Activated naive CD4-positive, alpha-beta T cell treated with anti-CD3 and anti-CD28 coated beads, Interleukin-2, amount 50 U/mL, for 16 hours (primary cell): Measurements from ENCODE around the gene PCA3.

Experiments
- DNase-seq: peaks from one replicate; pipeline ENCODE4 v3.0.0-alpha.2; 2020

PCA3 gene

DNA sequence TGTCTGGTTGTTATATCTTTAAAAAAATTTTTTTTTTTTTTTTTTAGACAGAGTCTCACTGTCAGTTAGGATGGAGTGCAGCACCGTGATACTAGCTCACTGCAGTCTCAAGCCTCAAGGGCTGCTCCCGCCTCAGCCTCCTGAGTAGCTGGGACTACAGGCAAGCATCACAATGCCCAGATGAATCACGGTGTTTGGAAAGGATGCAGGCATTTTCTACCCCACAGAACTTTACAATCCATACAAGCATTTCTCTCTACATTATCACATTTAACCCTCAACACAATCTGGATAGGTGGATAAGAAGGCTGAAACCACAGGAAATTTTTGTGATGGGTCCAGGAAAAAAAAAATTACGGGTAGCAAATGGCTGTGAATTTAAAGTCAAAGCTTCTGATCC, 5.8 kb upstream of the PCA3 start:
- DNase-seq, result no peak

DNA sequence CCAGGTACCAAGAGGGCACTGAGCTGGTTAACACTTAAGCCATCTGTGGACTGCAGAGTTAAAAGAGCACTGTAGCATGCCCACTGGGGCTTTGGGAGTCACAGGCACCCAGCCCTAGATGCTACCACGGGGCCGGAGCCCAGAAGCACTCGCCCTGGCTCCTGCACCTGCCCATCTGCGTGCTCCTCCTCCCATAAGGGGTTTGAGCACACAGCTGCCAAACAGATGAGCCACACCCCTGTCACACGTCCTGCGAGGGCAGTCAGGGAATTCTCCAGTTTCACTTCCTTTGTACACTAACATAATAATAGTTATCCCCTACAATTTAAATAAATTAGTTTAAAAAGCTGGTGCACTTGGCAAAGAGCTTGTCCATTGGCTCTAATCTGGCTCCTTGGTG, 4.5 kb upstream of the PCA3 start:
- no peak for DNase-seq

DNA sequence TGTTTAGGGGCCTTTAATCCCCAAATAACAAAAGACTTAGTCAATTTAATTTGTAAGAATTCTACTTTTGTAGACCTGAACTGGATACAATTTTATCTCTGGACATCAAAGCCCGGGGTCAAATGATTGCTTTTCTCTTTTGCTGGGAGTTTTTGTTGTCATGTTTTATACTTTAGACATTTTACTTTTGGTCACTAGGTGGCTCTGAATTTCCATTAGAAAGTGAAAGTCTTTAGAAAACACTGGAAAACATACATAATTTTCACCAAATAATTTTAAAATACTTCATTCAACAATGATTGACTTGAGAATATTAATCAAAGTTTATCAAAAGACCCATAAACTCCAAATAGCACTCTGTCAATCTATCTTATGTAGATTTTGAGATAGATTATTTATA, 2.8 kb upstream of the PCA3 start:
- no peak for DNase-seq

DNA sequence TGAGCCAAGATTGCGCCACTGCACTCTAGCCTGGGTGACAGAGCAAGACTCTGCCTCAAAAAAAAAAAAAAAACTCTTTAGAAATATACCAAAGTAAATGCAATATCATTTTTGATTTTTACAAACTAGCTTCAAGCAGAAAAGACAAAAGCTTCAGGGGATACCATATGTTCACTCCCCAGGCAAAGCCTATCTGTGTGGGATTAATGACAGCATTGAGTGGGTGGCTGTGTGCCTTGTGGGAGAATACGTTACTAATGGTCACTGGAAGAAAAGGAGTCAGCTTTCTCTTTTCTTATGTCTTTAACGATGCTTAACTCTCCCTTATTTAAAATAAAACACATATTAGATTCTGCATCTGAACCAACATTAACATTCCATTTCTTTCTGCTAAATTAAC, 1.9 kb downstream of the PCA3 start:
- DNase-seq, result no peak

DNA sequence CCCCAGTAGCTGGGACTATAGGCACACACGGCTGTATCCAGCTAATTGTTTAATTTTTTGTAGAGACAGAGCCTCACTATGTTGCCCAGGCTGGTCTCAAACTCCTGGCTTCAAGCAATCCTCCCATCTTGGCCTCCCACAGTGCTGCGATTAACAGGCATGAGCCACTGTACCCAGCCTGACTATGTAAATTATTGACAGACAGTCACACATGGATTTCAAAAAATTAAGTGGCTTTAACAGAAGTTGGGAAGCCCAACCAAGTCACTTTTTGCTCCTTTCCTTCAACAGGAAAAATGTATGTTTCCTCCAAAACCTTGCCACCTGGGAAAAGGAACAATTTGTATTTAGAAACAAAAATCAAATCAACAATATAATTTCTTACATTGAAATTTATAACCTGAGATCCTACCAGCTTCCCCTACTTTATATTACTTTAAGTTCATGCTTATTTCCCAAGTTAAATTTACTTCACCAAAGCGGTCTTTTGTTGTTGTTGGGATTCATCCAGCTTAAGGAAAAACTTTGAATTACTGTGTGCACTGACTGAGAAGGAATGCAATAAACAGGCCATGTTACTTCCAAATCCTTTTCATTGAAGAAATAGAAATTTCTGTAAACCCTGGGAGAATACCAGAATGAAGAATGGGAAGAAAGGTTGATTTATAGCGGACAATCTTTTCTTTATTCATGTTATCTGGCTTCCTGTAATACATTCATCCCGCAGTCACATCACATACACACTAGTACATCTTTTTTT, 8.6 kb downstream of the PCA3 start:
- DNase-seq, result no peak

DNA sequence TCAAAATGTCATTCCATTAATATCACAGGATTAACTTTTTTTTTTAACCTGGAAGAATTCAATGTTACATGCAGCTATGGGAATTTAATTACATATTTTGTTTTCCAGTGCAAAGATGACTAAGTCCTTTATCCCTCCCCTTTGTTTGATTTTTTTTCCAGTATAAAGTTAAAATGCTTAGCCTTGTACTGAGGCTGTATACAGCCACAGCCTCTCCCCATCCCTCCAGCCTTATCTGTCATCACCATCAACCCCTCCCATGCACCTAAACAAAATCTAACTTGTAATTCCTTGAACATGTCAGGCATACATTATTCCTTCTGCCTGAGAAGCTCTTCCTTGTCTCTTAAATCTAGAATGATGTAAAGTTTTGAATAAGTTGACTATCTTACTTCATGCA, 20.6 kb downstream of the PCA3 start:
- DNase-seq, result no peak

DNA sequence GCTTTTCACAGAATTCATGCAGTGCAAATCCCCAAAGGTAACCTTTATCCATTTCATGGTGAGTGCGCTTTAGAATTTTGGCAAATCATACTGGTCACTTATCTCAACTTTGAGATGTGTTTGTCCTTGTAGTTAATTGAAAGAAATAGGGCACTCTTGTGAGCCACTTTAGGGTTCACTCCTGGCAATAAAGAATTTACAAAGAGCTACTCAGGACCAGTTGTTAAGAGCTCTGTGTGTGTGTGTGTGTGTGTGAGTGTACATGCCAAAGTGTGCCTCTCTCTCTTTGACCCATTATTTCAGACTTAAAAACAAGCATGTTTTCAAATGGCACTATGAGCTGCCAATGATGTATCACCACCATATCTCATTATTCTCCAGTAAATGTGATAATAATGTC, 21.3 kb downstream of the PCA3 start:
- DNase-seq, result no peak

DNA sequence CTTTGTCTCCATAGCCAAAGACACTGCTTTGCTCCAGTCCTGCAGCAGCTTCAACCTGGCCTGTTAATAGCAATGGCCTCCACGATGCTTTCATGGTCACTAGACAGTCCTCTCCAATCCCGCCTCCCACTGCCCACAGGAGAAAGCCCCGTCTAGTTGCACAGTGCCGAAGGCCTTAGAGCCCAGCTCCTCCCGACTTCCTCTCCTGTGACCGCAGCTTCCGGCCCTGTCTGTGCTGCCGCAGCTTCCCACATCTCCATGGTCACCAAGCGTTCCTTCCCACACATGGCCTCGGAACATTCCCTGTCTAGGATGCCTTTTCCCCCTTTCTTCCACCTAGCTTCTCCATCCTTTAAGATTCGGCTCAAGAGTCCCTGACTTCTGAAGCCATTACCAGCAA, 23.4 kb downstream of the PCA3 start:
- no peak for DNase-seq

DNA sequence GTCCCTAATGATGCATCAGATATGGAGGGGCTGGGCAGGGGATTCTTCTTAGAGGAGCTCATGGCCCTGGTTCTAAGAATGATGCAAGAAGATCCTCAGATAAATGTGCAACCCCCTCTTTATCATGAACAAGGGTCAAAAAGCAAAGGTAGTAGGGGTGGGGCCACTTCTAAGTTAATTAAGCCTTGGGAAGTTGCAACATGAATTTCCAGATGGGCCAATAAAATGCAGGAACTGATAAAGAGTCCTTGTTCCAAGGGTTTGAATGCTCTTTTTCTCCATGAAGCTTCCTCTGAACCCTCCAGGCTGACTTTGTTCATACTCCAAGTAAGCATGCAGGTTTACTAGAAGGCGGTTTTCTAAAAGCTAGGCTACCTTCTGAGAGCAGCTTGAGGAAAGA, 25.6 kb downstream of the PCA3 start:
- DNase-seq, result no peak

DNA sequence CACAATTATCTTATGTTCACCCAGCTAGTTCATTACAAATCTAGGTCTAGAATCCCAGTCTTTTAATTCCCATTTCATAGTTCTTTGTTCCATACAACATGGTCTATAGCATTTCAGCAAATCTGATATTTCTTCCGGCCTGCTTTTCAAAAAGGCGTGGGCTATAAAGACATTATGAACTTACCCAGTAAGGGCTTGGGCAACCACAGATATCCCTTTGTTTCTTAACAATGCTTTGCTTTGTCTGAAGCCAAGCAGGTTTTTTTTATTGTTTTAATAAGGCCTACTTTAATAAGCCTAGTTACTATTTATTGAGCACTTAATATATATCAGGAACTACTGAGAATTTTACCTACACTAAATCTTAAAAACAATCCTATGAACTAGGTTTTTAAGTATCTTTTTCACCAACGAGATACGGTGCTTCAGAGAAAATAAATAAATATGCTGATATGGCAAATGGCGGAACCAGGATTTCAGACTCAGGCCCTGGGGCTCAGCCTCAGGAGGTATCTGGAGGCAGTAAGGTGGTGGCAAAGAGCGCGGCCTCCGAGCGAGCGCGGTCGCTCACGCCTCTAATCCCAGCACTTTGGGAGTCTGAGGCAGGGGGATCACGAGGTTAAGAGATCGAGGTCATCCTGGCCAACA, 29.7 kb downstream of the PCA3 start:
- no peak for DNase-seq

DNA sequence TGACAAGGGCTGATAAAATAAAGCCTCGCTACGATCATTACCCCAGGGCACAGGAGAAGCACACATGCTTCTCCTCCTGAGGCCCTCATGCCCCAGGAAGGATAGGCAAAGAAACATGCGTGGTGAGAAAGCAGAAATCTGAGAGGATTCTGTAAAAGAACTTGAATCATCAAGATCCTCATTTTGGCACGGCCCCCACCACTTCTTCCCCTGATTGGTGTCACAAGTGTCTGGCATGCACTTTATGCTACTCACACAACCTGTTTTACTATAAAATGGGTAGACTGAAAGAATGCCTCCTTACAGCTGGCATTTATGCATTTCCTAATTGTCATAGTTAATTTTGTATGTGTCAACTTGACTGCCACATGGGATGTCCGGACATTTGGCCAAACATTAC, 32.1 kb downstream of the PCA3 start:
- no peak for DNase-seq

DNA sequence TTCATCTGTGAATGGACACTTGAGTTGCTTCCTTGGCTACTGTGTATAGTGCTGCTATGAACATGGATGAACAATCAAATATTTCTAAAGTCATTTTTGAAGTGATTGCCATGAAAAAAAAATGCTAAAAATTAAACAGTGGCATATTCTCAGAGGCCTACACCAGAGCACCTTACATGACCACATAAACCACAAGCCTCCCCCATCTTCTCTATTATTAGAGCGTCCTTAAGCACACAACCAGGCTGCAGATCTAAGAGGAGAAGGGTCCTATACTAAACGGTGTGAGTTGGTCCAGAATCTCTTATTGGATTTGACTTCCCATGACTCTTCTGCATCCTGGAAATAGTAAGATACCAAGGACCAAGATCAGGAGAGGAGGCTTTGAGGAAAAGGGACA, 34.3 kb downstream of the PCA3 start:
- DNase-seq, result no peak

DNA sequence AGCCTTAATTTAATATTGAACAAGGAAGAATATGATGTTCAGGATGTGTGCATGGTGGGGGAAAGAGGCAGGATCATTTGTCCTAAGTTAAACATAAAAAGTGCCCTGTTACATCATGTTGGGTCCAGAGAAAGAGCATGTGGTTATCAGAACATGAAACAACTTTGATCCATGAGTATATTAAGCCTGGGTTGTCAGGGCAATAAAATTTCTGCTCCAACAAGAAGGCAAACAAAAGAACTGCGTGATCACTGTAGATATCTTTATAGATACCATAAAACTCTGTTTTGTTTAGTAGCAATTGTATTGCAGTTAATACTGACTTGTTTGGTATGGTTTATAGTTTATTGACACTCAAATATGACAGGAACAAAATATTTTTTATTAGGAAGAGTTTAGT, 35.2 kb downstream of the PCA3 start:
- DNase-seq, result no peak

DNA sequence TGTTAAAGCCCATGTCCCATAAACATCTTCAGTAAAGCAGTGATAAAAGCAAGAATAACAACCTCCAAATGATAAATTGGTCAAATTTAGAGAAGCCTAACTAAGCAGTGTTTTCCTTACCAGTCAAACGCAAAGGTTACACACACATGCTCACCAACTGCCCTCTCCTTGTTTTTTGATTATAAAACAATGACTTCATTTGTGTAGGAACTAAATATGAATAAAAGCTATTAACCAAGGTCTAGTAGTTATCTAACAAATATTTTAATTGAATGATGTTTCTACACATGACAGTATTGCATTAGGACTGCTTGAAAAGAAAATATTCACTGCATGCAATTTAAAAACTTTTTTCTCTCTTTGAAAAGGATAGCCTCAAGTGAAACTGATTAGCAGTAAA, 36.7 kb downstream of the PCA3 start:
- DNase-seq, result no peak

DNA sequence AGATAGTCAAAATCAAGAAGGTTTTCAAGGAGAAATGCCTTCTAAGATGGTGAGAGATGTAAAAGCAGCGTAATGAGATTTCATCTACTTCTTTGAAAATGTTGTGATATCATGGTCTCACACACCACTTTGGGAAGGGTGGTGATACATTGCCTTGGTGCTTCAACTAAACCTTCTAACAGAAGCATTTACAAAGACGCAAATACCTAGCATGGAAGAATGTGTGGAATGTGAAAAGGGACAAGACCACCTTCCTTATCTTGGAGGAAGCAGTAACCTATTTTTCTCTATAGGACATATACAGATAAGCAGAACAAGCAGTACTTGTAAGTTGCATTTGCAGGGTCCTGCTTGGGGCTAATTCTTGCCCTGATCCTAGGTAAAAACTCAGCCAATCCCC, 38.8 kb downstream of the PCA3 start:
- DNase-seq, result no peak

DNA sequence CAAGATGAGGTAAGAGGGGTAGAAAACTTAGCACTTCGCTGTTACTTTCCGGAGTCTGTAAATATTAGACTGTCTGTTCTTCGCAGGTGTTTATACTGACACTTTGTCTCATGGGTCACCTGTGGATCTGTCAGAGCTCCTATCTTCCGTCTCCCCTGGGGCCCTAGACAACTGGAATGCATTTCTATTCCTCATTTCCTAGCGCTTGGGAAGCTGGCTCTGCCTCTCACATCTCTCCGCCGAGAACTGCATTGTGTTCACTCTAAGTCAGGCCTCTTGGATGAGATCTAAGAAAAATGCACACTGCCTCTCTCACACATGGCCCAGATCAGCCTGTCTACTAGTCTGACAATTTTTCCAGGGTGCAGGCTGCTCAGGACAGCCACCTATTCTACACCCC, 39.5 kb downstream of the PCA3 start:
- no peak for DNase-seq

DNA sequence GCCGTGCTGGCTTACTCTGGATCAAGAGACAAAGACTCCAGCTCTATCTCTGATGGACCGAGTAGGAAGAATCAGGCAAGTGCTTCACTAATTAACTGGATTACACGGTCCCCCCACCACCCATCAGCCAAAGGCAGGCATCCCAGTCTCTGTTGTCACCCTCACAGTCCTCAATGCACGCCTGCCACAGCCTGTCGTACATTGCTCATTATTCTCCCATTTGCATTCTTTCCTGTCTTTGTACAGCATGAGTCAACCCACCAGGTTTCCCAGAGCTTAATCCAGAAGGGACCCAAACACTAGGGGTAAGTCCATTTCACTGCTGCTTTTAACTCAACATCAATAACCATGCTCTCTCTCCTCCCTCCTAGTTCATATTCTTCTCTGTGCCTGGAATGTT, 44.4 kb downstream of the PCA3 start:
- DNase-seq, result no peak

DNA sequence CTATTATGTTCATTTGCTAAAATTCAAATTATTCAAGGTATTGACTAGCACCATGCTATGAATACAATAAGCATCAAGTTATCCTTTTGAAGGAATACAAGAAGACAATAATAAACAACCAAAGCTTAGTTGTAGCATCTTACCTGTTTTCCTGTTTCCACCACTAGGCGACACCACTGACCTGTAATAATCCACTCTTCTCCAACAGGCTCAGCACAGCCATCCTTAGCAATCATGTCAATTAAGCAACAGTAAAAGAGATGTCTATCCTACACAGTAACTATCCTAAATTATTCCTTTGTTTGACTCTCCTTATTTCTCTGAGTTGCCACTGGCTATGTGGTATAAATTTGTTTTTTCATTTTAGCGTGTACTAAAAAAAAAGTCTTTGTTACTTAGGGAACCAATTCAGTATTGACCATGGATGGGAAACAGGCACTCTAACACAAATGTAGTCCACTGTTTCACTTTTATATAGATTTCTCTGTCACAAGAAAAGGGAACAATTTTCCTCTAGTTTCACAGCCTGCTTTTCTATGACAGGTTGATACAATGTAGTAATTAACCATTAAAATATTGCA, 46.2 kb downstream of the PCA3 start:
- no peak for DNase-seq

DNA sequence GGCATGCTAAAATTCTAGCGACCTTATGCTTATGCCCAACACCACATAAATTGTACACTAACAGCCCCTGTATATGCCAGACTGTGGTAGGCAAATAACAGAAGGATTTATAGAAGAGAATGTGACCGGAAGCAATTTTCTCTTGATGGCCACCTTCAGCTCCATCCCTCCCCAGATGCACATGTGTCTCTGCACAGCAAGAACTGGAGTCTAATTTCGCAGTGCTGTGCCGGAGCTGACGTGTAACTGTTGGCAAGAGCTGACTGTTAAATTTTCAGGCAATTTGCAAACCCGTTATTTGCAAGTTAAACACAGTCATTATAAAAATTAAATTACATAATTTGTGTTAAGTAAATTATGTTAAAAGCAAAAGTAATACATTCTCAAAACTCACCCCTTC, 48.4 kb downstream of the PCA3 start:
- no peak for DNase-seq

DNA sequence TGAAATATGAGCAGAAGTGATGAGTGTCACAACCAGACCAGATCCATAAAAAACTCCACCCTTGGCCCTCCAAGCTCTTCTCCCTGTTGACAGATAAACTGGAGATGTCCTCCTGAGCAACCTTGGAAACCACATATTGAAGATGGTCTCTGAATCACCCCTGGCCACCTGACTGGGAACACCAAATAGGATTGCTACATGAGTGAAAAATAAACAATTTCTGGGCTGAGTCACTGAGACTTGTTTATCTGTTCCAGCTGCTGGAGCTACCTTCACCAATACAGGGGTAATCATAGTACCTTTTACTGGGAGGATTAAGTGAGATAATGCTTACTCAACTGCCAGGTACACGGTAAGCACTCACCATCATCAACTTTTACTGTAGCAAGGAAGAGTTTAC, 53.3 kb downstream of the PCA3 start:
- no peak for DNase-seq

DNA sequence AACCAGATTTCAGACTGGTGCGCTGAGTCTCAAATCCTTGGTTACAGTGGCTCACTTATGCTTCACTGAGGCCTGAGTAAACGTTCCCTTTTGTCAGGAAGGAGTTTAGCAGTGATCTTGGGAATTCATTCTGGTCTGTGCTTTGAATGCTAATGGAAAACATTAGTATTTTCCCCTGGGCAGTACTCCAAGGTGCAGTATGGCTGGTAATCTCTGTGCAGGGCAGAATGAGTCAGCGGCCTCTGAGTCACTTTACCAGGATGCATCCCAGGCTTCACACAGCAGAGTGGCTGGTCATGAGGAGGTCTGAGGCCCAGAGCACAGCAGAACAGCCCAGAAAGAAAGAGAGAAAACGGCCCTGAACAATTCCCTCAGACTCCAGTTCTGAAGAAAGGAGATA, 54.0 kb downstream of the PCA3 start:
- DNase-seq, result no peak

DNA sequence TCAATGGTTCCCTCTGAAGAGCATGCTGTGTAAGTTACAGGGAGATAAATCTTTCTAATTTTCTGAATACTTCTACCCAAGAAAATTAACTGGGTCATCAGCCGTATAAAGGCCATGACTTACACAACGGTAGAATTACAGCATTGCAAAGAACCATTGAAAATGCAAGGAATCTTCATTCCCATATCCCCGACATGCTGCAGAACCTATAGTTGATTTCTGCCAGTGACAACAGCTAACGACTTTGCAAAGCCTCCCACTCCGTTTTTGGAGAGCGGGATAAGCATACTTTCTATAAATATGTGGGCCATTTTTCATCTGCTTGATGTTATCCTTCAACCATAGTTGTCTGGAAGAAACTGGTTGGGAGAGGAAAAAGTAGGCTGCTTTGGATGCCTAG, 56.2 kb downstream of the PCA3 start:
- no peak for DNase-seq

DNA sequence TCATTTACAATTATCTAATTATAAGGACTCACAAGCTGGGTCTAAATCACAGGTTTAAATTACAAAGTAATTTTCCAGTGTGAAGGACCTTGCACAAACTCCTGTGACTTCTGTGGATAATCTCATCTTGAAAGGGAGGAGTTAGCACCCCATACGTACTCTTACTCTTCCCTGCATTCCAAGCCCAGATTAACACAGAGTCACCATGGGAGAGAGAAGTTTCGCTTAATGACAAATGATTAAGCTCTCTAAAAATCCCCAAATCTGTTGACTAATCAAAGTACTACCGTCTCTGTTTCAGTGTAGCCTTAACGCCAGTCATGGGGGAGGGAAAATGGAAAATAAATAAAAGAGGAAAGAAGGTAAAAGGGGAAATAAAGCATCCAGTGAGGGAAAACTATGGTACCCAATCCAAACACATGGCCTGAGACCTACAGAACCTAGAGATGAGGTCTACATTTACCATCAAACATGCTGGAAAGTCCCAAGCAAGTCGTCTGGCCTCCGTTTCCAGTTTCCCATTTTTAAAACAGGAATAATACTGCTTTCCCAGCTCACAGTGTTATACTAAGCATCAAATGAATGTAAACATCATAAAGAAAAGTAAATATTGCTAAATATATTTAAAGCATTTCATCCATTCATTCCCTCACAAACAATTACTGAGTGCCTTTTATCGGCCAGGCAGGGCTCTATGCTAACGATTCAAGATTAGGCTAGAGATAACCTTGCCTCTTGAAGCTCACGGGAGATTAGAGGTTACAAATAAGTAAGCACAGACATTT, 63.2 kb downstream of the PCA3 start:
- DNase-seq, result no peak

DNA sequence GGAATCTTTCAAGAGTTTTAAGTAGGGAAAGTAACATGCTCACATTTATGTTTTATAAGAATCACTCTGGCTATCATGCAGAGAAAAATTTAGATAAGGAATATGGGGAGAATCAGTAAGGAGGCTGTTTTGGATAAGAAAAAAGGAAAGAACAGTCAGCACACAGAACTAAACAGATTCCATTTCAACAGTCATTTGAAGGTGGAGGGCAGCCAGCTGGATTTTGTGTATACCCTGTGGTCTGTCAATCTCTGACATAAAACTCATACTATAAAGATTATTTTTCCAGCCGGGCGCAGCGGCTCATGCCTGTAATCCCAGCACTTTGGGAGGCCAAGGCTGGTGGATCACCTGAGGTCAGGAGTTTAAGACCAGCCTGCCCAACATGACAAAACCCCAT, 64.2 kb downstream of the PCA3 start:
- no peak for DNase-seq
